Astrocyte of the spinal cord (primary cell): ENCODE results near the gene TEX29.

Experiments
- DNase-seq: peaks from one replicate; pipeline ENCODE4 v3.0.0; 2011; ENCODE audit warnings: low read depth, low spot score
- H3K4me3 ChIP-seq: 2 replicates; pipeline ENCODE4 v1.5.1; 2011; ENCODE audit warnings: low read depth, mild to moderate bottlenecking, low read length, moderate library complexity
- CTCF ChIP-seq: IDR thresholded peaks from 2 replicates; pipeline ENCODE4 v1.5.1; 2012; ENCODE audit warnings: low read depth, mild to moderate bottlenecking, low read length, inconsistent platforms
- in situ Hi-C: cut with HindIII; loops from 2 replicates; pipeline ENCODE4 v1.10.0; 2017; ENCODE audit warnings: low sequenced_read_pairs

The TEX29 gene

GRCh38 chr13:111382877-111383276 is 62.4 kb downstream of the TEX29 start:
- DNase-seq = no peak
- in situ Hi-C loops = no loop called here
- no peak for TF ChIP-seq CTCF
- H3K4me3 ChIP-seq = no peak overlapping the region

- no peak for TF ChIP-seq CTCF
- no peak overlapping the region for H3K4me3 ChIP-seq
- DNase-seq = no peak
- in situ Hi-C loops = no loop called here
Measured at GRCh38 chr13:111383591-111384440, 63.4 kb downstream of the TEX29 start.

- in situ Hi-C loops = no loop called here
- H3K4me3 ChIP-seq = no peak overlapping the region
- DNase-seq = no peak
- no peak for TF ChIP-seq CTCF
Measured at GRCh38 chr13:111384441-111385182, 64.2 kb downstream of the TEX29 start.

- in situ Hi-C loops = no loop called here
- TF ChIP-seq CTCF = no peak
- H3K4me3 ChIP-seq = no peak overlapping the region
- DNase-seq = no peak
Measured at GRCh38 chr13:111385183-111385857, 64.9 kb downstream of the TEX29 start.

GRCh38 chr13:111387026-111387871 is 66.8 kb downstream of the TEX29 start:
- no peak for TF ChIP-seq CTCF
- no peak for DNase-seq
- no peak overlapping the region for H3K4me3 ChIP-seq
- in situ Hi-C loops = no loop called here

- no peak for TF ChIP-seq CTCF
- no peak overlapping the region for H3K4me3 ChIP-seq
- no peak for DNase-seq
- in situ Hi-C loops = no loop called here
Measured at GRCh38 chr13:111387945-111388600, 67.6 kb downstream of the TEX29 start.
